GM12878 (cell line): ENCODE measurements around the gene EPB41L4B. TPM values are rescaled to one million over a fixed set of nuclear protein-coding genes. Genes with fewer than 3 reads are reported as not detected.

ENCODE experiments used
- ATAC-seq: fragments of 200-7000 bp; cut with Tn5 transposase; 3 replicates; pipeline ENCODE4 v1.9.1; 2020; ENCODE audit warnings: mild to moderate bottlenecking, moderate library complexity
- BruUV-seq: library from RNA; stranded (reverse); fragments of 400-500 nt; replicated peaks from 2 replicates; lab custom pipeline; 2021; lab: Mats Ljungman, UMichigan
- CTCF ChIA-PET: fragments of 300-600 bp; sonication (Branson Sonifier 250); formaldehyde crosslinking; extraction: SDS; loops from one replicate; lab custom pipeline; 2021; ENCODE audit warnings: inconsistent platforms; lab: Yijun Ruan, JAX
- POLR2A ChIA-PET: fragments of 350-600 bp; formaldehyde crosslinking; extraction: SDS; loops from one replicate; lab custom pipeline; 2021; ENCODE audit warnings: inconsistent platforms; lab: Charles Lee
- RAD21 ChIA-PET: fragments of 300-600 bp; sonication (Branson Sonifier 250); formaldehyde crosslinking; loops from one replicate; lab custom pipeline; 2023; ENCODE audit warnings: antibody characterized with exemption; ENCODE audit not compliant: unreplicated experiment; lab: Charles Lee
- SMC1A ChIA-PET: fragments of 300-600 bp; sonication (Branson Sonifier 250); formaldehyde crosslinking; loops from one replicate; lab custom pipeline; 2023; ENCODE audit not compliant: unreplicated experiment, uncharacterized antibody; lab: Charles Lee
- DNase-seq: peaks from one replicate; pipeline ENCODE4 v3.0.0-alpha.2; 2011; ENCODE audit warnings: low read depth, low spot score
- FAIRE-seq: peaks from 3 replicates; lab custom pipeline; 2011; peaks lifted over from hg19 to GRCh38; lab: Jason Lieb, UNC
- H2AFZ ChIP-seq: 2 replicates; pipeline ENCODE4 v1.6.0; 2011; ENCODE audit warnings: low read depth, low read length, control low read depth; ENCODE audit not compliant: control insufficient read depth
- H3K27ac ChIP-seq: 2 replicates; pipeline ENCODE4 v1.5.1; 2011; ENCODE audit warnings: control low read depth; ENCODE audit not compliant: control insufficient read depth, insufficient read depth
- H3K27me3 ChIP-seq, 2 experiments: replicated peaks in 1 of 2; 2 replicates each; pipeline versions ENCODE4 v1.6.0 to v1.6.1; 2011; ENCODE audit warnings: low read length in 1 of 2; ENCODE audit not compliant: control insufficient read depth in 2 of 2, insufficient read depth in 2 of 2
- H3K36me3 ChIP-seq, 2 experiments: 2 replicates each; pipeline ENCODE4 v1.5.1; 2011; ENCODE audit warnings: low read length in 1 of 2; ENCODE audit not compliant: control insufficient read depth in 2 of 2, insufficient read depth in 2 of 2
- H3K4me1 ChIP-seq: 2 replicates; pipeline ENCODE4 v1.6.1; 2011; ENCODE audit warnings: mild to moderate bottlenecking, low read length, moderate library complexity, mixed read lengths; ENCODE audit not compliant: control insufficient read depth, insufficient read depth
- H3K4me2 ChIP-seq: 2 replicates; pipeline ENCODE4 v1.6.0; 2011; ENCODE audit warnings: control low read depth; ENCODE audit not compliant: control insufficient read depth, insufficient read depth
- H3K4me3 ChIP-seq: fragments of 200-600 bp; sonication (generic); 2 replicates; pipeline ENCODE4 v1.5.1; 2016
- H3K79me2 ChIP-seq: 2 replicates; pipeline ENCODE4 v1.6.0; 2011; ENCODE audit warnings: low read length; ENCODE audit not compliant: control insufficient read depth, insufficient read depth
- H3K9ac ChIP-seq: 2 replicates; pipeline ENCODE4 v1.8.0; 2011; ENCODE audit warnings: low read length, control low read depth, mixed read lengths; ENCODE audit not compliant: control insufficient read depth, insufficient read depth
- H3K9me3 ChIP-seq: replicated peaks from 3 replicates; pipeline ENCODE4 v1.5.1; 2011; ENCODE audit warnings: mild to moderate bottlenecking, low read length; ENCODE audit not compliant: control insufficient read depth, insufficient read depth
- H4K20me1 ChIP-seq: 2 replicates; pipeline ENCODE4 v1.6.0; 2011; ENCODE audit not compliant: control insufficient read depth, insufficient read depth
- BCL3 ChIP-seq: IDR thresholded peaks from 2 replicates; pipeline ENCODE4 v1.6.1; 2011; ENCODE audit warnings: borderline replicate concordance, low read depth, mild to moderate bottlenecking, moderate library complexity, low read length; ENCODE audit not compliant: insufficient read depth, poor library complexity, severe bottlenecking
- BCLAF1 ChIP-seq: fragments of 450-650 bp; IDR thresholded peaks from 2 replicates; pipeline ENCODE4 v1.6.1; 2017; ENCODE audit warnings: antibody characterized with exemption, mild to moderate bottlenecking, moderate library complexity
- CBFB ChIP-seq: IDR thresholded peaks from 2 replicates; pipeline ENCODE4 v1.6.1; 2016; ENCODE audit warnings: antibody characterized with exemption, low read depth
- HCFC1 ChIP-seq: fragments of 150-350 bp; IDR thresholded peaks from 2 replicates; pipeline ENCODE4 v1.6.1; 2014; ENCODE audit warnings: low read length
- HSF1 ChIP-seq: fragments of 150-350 bp; IDR thresholded peaks from 2 replicates; pipeline ENCODE4 v1.6.1; 2014; ENCODE audit warnings: mild to moderate bottlenecking, low read depth, low read length
- NFYA ChIP-seq: IDR thresholded peaks from 2 replicates; pipeline ENCODE4 v1.6.1; 2011; ENCODE audit warnings: low read depth, mild to moderate bottlenecking, low read length, improper control_type of control experiment, borderline replicate concordance
- RAD21 ChIP-seq: IDR thresholded peaks from 2 replicates; pipeline ENCODE4 v1.6.1; 2011; ENCODE audit warnings: mild to moderate bottlenecking, low read depth, low read length, moderate library complexity; ENCODE audit not compliant: insufficient read depth
- RAD51 ChIP-seq: fragments of 450-650 bp; IDR thresholded peaks from 2 replicates; pipeline ENCODE4 v1.6.1; 2016; ENCODE audit warnings: moderate library complexity, mild to moderate bottlenecking, inconsistent platforms
- RCOR1 ChIP-seq: conservative IDR thresholded peaks from 2 replicates; pipeline ENCODE4 v1.6.1; 2012; ENCODE audit warnings: low read depth, low read length, improper control_type of control experiment
- RUNX3 ChIP-seq: IDR thresholded peaks from 2 replicates; pipeline ENCODE4 v1.6.1; 2012; ENCODE audit warnings: low read length, inconsistent platforms
- SIX5 ChIP-seq: IDR thresholded peaks from 2 replicates; pipeline ENCODE4 v1.6.1; 2011; ENCODE audit warnings: mild to moderate bottlenecking, low read depth, low read length, moderate library complexity; ENCODE audit not compliant: severe bottlenecking
- SKIL ChIP-seq: fragments of 450-650 bp; IDR thresholded peaks from 2 replicates; pipeline ENCODE4 v1.6.1; 2017; ENCODE audit warnings: mild to moderate bottlenecking, low read depth, inconsistent platforms; ENCODE audit not compliant: poor library complexity, severe bottlenecking
- STAT3 ChIP-seq: IDR thresholded peaks from 2 replicates; pipeline ENCODE4 v1.6.1; 2011; ENCODE audit warnings: low read depth, low read length, improper control_type of control experiment
- ZNF622 ChIP-seq: fragments of 450-650 bp; IDR thresholded peaks from 2 replicates; pipeline ENCODE4 v1.6.1; 2017; ENCODE audit warnings: mild to moderate bottlenecking, inconsistent platforms
- WGBS: methylation state at CpG from one replicate; pipeline ENCODE4 v1.1.6; 2016; ENCODE audit warnings: low lambda C conversion rate; ENCODE audit not compliant: insufficient replicate concordance, insufficient coverage; ENCODE audit errors: missing lambda C conversion rate; 5-methylcytosine and 5-hydroxymethylcytosine counted together
- in situ Hi-C: fragments of 300-500 bp; cut with MboI; formaldehyde crosslinking; loops from 9 replicates; pipeline ENCODE4 v1.14.3; 2018; ENCODE audit warnings: mixed read lengths
- intact Hi-C: fragments of 100-400 bp; cut with micrococcal nuclease; formaldehyde crosslinking; loops from one replicate; pipeline ENCODE4 v1.14.2; 2022; ENCODE audit not compliant: unreplicated experiment
- polyA plus RNA-seq, 11 experiments: library from polyadenylated mRNA; depleted of rRNA in 4 of 11; unstranded in 6 of 11; stranded (reverse) in 5 of 11; fragments of >200 nt; fragmentation: Nextera tagmentation in 4 of 11; fragmentation: Illumina TruSeq in 1 of 11; extraction: Ambion mirVana in 4 of 11; extraction: Trizol in 1 of 11; gene quantifications; 1 replicate in 1 of 11; 2 replicates in 10 of 11; pipeline versions ENCODE4 v1.2.1 to v1.2.3, GENCODE V29; 2011 to 2016; ENCODE audit warnings: inconsistent platforms in 2 of 11, missing spikeins in 2 of 11, low read depth in 1 of 11
- total RNA-seq, 4 experiments: library from RNA; depleted of rRNA in 3 of 4; stranded (reverse); fragments of >200 nt in 3 of 4; fragmentation: Illumina TruSeq in 1 of 4; extraction: Trizol in 1 of 4; gene quantifications; 2 replicates each; pipeline versions ENCODE4 v1.2.1 to v1.2.3, GENCODE V29; 2013 to 2021

Gene EPB41L4B
- total and polyA plus RNA-seq, 10 of the 15 experiments (the other 5 are each of a cell fraction or from before 2014, with no cell fraction given), result 0.04 to 0.75 (median 0.13) TPM; not detected in 1

- FAIRE-seq, result no peak
- no peak overlapping the region for H3K4me3 ChIP-seq
- H3K9ac ChIP-seq, result no peak overlapping the region
- no peaks in the 10 kb centered on the region for H3K36me3 ChIP-seq
- H4K20me1 ChIP-seq, result no peaks in the 10 kb centered on the region
- H3K79me2 ChIP-seq, result no peaks in the 10 kb centered on the region
- no peaks in the 10 kb centered on the region; a peak in 1 of 4 replicates for H3K27me3 ChIP-seq
- TF ChIP-seq BCL3, result no peak
- TF ChIP-seq ZNF622, result no peak
- TF ChIP-seq RUNX3, result no peak
- no peak for TF ChIP-seq HCFC1
- TF ChIP-seq RAD21, result no peak
- TF ChIP-seq BCLAF1, result no peak
- TF ChIP-seq CBFB, result no peak
- no peak for TF ChIP-seq RAD51
- TF ChIP-seq STAT3, result no peak
- no peak for TF ChIP-seq SKIL
- TF ChIP-seq SIX5, result no peak
- no peak for TF ChIP-seq NFYA
- TF ChIP-seq RCOR1, result no peak
- no peak for TF ChIP-seq HSF1
- H3K4me1 ChIP-seq, result no peaks in the 10 kb centered on the region
- no peak for DNase-seq
- no peak overlapping the region for H2AFZ ChIP-seq
- in situ Hi-C loops (no loop called here), intact Hi-C loops (no loop called here)
- RAD21 ChIA-PET, result no interaction called here
- SMC1A ChIA-PET, result no interaction called here
- no TSS peak for BruUV-seq
- CTCF ChIA-PET, result no interaction called here
- H3K27ac ChIP-seq, result no peak overlapping the region
- H3K4me2 ChIP-seq, result no peak overlapping the region
- peaks cover 3% of the 10 kb centered on the region; the same call in 2 of the 3 replicates for H3K9me3 ChIP-seq
- no peak for ATAC-seq
- POLR2A ChIA-PET, result interaction anchor here (0.7 kb wide), 1 partner anchor 602 kb away, joined by 3 read pairs; no protein-coding TSS in a partner anchor
- 38% methylated on average over 8 of the region's 8 CpGs for WGBS
Measured at GRCh38 chr9:109156708-109157107, 164.2 kb downstream of the EPB41L4B start.
